NOMO-1 (cell line): ENCODE data around the gene CCDC51.
A peak's percentile ranks its signal among the peaks of the same experiment; 100 is the strongest.
"Not testable (repeated sequence)": the region's sequence is repeated elsewhere in the genome, so short reads cannot be mapped to it uniquely, and the experiment has no call there.

Experiments
- DNase-seq, 2 experiments: peaks; one replicate each; lab custom pipeline; 2025; ENCODE audit not compliant: unreplicated experiment in 2 of 2; lab: John Stamatoyannopoulos, UW

CCDC51 gene, protein sequence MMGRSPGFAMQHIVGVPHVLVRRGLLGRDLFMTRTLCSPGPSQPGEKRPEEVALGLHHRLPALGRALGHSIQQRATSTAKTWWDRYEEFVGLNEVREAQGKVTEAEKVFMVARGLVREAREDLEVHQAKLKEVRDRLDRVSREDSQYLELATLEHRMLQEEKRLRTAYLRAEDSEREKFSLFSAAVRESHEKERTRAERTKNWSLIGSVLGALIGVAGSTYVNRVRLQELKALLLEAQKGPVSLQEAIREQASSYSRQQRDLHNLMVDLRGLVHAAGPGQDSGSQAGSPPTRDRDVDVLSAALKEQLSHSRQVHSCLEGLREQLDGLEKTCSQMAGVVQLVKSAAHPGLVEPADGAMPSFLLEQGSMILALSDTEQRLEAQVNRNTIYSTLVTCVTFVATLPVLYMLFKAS

DNA sequence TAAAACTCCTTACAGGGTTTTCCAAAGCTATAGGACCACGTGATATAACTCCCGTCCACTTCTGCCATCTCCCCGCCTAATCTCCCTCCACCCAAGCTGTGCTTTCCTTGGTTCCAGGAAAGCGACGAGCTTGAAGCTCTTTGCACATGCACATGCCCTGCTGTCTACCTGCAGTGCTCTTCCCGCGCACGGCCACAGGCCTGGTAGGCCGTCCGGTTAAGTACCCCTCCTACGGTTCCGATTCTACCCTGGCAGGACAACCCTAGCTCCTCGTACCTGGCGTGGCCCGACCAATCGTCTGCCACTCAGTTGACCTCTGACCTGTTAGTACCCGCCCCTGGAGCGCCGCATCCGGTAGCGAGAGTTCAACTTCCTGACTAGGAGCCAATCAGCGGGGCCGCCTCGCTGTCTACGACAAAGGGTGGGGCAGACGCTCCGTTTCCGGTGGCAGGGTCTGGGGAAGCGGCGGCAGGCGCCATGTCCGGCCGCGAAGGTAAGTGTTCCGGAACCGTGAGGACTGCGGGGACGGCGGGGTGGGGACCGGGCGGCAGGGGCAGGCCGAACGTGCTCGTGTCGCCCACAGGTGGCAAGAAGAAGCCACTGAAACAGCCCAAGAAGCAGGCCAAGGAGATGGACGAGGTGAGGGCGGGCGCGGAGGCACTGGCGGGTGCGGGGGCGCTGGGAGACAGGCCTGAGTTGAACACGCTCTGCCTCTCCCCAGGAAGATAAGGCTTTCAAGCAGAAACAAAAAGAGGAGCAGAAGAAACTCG lies at the start of gene CCDC51, which contains the start of gene TMA7:
TSS of gene CCDC51 (minus strand) at position 300 of the 770 bp plus-strand sequence. CDS start 4,991 bp downstream, outside the sequence.
TSS of gene TMA7 (plus strand) at position 438 of the 770 bp plus-strand sequence. CDS start at position 478, 40 bp downstream.
- DNase-seq, result peak; percentile 95 to 98

DNA sequence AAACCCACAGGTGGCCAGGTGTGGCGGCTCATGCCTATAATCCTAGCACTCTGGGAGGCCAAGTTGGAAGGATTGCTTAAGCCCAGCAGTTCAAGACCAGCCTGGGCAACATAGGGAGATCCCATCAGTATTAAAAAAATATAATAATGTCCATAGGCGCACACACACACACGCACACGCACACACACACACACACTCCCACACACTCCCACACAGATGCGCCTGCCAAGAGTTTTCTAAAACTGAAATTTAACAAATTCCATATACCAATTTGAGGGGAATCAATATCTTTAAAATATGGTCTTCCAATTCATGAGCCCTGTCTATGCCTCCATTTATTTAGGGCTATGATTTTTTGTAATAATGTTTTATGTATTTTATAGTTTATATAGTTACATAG lies 47.0 kb upstream of the CCDC51 start:
- DNase-seq, result no peak

DNA sequence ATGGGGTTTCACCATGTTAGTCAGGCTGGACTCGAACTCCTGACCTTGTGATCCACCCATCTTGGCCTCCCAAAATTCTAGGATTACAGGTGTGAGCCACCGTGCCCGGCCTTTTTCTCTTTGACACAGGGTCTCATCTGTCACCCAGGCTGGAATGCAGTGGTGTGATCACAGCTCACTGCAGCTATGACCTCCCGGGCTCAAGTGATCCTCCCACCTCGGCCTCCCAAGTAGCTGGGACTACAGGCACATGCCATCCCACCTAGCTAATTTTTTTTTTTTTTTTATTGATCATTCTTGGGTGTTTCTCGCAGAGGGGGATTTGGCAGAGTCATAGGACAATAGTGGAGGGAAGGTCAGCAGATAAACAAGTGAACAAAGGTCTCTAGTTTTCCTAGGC lies 42.9 kb upstream of the CCDC51 start:
- DNase-seq, result not testable (repeated sequence)

DNA sequence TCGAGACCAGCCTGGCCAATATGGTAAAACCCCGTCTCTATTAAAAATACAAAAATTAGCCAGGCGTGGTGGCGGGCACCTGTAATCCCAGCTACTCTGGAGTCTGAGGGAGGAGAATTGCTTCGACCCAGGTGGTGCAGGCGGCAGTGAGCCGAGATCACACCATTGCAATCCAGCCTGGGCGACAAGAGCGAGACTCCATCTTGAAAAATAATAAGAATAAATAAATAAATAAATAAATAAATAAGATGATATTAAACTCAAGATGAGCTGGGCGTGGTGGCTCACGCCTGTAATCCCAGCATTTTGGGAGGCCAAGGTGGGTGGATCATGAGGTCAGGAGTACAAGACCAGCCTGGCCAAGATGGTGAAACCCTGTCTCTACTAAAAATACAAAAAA lies 41.0 kb upstream of the CCDC51 start:
- DNase-seq, result not testable (repeated sequence)

DNA sequence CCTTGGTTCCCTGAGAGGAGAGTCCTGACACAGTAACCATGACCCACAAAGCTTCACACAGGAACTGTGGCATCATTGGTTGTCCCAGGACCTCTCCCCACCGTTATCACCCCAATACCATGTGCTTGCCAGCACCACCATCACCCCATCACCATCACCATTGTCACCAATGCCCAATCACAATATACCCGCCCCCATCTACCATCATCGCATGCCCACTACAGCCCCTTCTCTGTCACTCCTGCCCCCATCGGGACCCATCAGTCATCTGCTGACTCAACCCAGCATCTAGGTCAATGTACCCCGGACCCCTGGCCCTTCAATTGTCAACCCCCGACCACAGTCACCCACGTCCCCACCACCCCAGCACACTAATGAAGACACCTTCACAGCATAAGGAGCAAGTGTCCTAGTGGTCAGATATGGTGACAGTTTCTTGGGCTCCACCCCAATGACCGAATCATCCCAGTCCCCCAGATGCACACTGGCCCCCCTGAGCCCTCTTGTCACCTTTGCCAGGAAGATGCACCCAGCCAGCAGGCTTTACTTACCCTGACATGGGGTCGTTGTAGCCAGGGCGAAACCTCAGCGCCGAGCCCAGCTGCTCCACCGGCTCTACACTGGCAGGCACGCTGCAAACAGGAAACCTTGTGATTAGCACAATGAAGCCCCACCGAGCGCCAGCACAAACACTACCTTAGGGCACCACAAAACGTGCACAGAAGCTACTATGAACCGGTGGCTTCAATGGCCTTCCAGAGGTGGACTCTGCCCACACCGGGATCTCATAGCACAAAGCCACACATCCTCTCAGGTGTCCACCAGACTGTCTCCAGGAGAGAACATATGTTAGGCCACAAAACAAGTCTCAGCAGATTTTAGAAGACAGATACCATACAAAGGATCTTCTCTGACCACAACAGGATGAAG lies 39.0 kb upstream of the CCDC51 start:
- peak in 1 of 2 experiments; percentile 57 for DNase-seq

DNA sequence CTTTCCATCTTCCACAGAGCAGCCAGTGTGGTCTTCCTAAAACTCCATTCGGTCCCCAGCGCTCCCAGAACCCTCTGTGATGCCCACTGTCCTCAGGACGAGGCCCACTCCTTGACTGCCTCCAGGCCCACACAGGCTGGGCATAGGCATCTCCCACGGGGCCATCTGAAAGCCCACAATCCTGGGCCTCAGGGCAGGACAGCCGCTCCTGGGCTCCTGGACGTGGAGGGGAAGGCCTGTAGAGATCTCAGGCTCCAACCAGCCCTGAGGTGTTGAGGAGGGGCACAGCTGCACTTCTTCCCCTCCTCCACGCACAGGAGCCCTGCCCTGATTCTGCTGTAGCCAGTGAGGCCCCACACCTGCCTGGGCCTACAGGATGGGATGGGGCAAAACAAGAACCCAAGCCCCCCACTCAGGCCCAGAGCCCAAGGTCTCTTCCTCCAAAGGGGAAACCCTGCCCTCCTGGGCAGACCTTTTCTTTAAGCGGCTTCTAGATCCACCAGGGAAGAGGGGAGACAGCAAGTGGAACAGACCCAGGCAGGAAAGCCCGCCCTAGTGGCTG lies 38.1 kb upstream of the CCDC51 start:
- DNase-seq, result no peak

DNA sequence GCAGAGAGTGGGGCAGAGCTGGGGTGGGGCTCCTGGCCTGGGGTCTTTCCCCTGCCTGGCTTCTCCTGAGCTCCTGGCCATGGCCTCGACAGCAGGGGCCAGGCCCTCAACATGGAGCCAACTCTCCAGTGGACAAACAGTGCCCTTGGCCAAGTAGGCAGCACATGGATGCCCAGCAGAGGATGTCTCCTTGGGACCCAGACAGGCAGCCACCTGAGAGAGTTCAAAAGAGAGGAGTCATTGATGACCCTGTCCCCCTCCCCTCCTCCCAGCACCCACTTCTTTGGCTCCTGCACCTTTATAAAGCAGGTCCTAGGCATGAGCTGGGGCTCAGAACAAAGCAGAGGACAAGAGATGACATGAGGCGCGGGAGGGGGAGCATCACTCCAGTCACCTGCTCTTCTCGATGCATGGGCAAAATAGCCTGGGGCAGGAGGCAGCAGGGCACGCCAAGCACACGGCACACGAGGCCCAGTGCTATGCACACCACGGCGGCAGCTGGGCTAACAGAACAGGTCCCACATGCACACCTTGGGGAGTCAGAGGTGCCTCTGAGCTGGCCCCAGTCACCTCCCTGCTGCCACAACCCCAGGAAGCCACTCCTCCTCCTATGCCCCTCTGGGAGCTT lies 36.6 kb upstream of the CCDC51 start:
- DNase-seq, result no peak

DNA sequence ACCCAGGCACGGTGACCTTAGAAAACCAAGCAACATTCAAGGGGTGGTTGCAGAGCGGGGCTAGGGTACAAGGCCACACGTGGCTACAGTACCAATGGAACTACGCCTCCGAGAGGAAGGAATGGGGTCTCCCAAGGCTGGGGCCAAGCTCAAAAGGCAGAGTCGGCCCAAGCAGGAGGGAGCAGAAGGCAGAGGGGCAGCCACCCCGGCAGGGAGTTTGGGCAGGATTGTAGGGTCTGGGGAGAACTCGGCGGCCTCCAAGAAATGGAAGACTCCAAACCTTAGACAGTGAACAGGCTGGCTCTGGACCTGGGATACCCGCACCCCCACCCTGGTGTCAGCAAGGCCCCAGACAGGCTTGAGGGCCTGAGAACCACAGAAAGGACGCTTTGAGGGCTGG lies 35.3 kb upstream of the CCDC51 start:
- no peak for DNase-seq

DNA sequence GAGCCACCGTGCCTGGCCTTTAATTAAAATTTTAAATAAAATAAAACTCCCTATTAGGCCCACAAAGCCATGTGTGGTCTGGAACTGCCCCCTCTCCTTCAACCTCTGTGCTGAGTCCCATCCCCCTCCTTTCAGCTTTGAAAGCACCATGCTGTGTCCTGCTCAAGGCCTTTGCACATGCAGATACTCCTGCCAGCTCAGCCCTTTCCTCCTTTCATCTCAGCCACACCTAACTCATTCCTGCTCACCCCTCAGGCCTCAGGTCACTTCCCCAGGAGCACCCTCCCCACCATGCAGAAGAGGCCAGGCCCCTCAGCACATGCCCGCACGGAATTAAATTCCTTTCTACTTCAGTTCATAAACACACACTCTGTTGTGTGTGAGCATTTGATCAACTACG lies 34.7 kb upstream of the CCDC51 start:
- DNase-seq, result no peak

DNA sequence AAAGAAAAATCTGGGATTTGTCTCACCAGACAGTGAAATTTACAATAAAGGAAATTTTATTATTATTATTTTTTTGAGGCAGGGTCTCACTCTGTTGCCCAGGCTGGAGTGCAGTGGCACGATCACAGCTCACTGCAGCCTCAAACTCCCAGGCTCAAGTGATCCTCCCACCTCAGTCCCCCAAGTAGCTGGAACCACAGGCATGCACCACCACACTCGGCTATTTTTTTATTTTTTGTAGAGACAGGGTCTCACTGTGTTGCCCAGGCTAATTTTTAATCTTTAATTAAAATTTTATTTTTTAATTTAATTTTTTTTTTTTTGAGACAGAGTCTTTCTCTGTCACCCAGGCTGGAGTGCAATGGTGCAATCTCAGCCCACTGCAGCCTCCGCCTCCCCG lies 34.1 kb upstream of the CCDC51 start:
- not testable (repeated sequence) for DNase-seq

DNA sequence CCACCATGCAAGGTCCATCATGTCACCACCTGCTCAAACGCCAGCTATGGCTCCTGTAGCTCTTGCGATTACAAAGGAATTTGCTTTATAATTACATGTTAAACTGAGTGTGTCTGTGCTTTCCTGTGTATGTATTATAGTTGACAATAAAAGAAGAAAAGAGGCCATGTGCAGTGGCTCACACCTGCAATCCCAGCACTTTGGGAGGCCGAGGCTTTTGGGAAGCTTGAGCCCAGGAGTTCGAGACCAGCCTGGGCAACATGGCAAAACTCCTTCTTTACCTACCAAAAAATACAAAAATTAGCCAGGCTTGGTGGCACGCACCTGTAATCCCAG lies 33.7 kb upstream of the CCDC51 start:
- DNase-seq, result no peak

DNA sequence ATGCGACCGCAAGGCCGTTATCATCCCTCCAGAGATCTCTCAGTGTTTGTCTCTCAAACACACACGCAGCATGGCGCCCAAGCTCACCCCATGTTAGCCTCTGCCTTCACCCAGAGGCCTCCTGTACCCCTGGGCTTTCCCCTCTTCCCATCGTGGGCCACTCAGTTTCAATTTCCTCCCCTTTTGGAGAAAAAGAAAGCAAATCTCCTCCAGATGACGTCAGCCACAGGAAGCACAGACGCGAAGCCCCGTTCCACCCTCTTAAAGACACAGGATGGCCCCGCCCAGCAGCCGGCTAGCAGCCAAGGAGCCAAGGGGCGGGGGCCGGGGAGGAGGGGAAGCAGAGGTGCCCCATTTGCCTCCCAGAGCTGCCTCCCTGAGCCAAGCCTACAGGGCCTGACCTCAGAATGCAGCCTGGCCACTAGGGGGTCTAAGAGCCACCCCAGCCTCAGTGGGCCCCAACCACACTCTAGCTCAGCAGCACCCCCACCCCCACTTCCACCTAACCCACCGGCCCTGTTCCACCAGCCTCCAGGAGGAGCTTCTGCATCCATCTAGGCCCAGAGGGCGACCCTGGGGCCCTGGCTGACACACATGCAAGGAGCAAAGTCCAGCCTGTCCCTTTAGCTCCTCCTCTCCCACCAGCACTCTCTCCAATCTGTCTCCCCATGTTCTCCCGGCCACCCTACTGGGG lies 33.2 kb upstream of the CCDC51 start:
- DNase-seq, result peak; percentile 92 to 95

DNA sequence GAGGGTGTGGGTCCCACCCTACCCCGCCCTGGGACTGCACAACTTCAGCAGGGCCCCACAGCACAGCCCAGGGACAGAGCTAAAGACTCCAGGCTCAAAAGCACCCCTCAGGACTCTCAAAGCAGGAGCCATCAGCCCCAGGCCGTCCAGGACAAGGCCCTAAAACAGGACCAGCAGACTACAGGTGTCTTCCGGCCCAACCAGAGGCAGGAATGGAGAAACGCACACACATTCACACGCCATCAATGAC lies 32.7 kb upstream of the CCDC51 start:
- peak in 1 of 2 experiments; percentile 58 for DNase-seq

DNA sequence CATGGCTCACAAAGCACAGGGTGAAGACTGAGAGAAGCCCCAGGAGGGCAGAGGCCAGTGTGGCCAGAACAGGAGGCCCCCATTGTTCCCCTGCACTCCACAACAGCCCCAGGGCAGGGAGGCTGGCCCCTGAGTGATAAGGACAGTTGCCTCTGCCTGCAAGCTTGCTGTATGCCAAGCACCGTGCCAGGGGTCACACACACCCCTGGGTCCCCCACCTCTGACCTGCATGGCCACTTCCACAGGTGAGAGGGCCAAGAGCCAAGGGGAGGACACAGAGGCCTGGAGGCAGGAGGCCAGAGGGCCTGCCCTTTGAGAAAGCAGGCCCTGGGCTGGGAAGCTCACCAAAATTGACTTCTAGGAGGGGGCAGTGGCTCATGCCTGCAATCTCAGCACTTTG lies 30.4 kb upstream of the CCDC51 start:
- no peak for DNase-seq

DNA sequence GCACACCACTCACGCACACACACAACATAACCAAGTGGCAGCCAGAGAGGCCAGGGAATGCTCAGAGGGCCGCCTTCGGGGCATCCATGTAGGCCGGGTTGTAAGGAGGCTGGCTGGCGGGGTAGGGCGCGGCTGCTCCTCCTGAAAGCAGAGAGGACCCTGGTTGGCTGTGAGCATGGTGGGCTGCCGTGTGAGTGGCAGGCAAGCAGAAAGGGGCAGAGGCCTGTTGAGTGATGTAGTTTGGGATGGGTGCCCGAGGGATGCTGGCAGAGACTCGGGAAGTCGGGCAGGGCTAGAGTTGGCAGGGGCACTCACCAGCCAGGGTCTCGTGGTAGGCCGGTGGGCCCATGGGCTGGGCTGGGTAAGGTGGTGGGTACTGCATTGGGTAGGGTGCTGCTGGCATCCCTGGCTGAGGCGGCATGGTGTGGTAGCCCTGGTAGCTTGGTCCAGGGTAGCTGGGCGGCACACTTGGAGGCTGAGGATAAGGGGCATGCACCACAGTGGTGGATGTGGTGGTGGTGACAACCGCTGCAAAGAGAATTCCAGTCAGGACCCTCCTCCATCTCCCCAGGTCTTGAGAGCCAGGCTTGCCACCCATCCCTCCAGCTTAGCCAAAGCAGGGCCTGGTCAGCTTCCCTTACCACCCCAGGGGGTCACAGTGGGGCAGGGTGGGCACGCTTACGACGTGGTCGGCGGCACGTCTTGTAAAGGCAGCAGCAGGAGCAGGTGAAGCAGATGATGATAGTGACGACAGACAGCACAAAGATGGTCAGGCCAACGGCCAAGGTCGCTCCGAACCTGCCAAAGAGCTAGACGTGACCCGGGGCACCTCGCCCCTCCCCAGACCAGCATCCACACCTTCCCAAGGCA lies 29.4 kb upstream of the CCDC51 start:
- DNase-seq, result no peak

DNA sequence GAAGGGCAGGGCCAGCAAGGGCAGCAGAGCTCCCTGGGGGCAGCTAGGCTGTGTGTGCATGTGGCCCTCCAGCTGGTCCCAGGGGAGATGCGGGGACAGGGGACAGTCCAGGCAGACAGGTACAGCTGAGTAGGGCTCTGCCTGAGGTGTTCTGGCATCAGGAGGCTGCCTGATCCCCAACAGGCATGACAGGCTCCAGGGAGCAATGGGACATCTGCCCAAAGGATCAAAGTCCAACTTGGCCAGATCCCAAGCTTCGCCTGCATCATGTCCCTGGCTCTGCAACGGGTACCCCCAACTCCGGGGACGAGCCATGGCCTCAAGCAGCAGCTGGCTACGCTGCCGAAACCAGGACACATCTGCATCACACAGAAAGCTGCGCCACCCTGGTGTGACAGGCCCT lies 28.4 kb upstream of the CCDC51 start:
- no peak for DNase-seq

DNA sequence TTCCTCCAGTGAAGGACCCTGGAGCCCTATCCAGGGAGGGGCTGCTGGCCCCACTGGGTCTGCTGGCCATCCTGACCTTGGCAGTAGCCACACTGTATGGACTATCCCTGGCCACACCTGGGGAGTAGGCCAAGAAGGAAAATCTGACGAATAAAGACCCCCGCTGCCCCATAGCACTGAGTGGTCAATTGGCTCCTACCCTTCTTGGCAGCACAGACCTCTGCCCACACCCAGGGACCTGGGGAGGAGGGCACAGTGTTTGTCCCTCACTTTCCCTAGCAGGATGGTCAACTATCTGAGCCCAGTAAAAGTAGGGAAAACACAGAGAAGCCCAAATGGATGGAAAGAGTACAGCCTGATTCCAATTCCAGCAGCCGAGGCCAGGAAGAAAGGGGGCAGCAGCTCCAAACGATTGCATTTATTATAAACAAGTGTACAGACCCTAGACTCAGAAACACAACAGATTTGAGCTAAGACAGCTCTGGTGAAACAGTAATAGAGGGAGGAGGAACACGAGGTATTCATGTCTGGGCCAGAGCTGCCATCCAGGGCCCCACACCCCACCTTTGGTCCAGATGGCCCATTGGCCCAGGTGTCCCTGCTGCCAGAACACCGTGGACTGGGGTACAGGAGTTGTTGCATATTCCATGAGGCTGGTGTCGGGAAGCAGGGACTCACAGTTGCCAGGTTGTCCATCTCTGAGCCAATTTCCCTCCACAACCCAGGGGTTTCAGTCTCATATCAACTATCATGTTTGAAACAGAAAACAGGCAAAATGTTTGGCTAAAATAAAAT lies 27.8 kb upstream of the CCDC51 start:
- DNase-seq, result no peak

DNA sequence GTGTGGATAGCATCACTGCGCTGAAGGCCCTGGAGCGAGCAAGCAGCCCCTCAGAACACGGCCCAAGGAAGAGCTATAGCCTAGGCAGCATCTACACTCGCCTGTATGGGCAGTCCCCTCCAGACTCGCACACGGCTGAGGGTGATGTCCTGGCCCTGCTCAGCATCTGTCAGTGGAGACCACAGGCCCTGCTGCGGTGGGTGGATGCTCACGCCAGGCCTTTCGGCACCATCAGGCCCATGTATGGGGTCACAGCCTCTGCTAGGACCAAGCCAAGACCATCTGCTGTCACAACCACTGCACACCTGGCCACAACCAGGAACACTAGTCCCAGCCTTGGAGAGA lies 27.2 kb upstream of the CCDC51 start:
- DNase-seq, result no peak
